HCT116 (cell line): ENCODE measurements around the gene TCEA2. TPM values are rescaled to one million over a fixed set of nuclear protein-coding genes. Genes with fewer than 3 reads are reported as not detected.

ENCODE experiments used
- ATAC-seq: fragments of 200-7000 bp; cut with Tn5 transposase; 2 replicates; pipeline ENCODE4 v1.9.1; 2020; ENCODE audit warnings: mild to moderate bottlenecking, moderate library complexity
- BruUV-seq: library from RNA; stranded (reverse); fragments of 400-500 nt; replicated peaks from 2 replicates; lab custom pipeline; 2021; lab: Mats Ljungman, UMichigan
- CTCF ChIA-PET: fragments of 300-600 bp; sonication (Branson Sonifier 250); formaldehyde crosslinking; loops from one replicate; lab custom pipeline; 2021; ENCODE audit warnings: antibody characterized with exemption; lab: Charles Lee
- POLR2A ChIA-PET: fragments of 300-600, 350-600 bp; sonication (Branson Sonifier 250); formaldehyde crosslinking; loops from one replicate; lab custom pipeline; 2021; ENCODE audit warnings: antibody characterized with exemption; lab: Charles Lee
- RAD21 ChIA-PET, 2 experiments: fragments of 300-600 bp; sonication (Branson Sonifier 250); formaldehyde crosslinking; loops; one replicate each; lab custom pipeline; 2023; ENCODE audit warnings: low total read pairs in 2 of 2; ENCODE audit not compliant: uncharacterized antibody in 2 of 2, unreplicated experiment in 2 of 2, low non-redundant PET in 1 of 2; lab: Charles Lee
- DNase-seq: peaks from one replicate; pipeline ENCODE4 v3.0.0-alpha.2; 2010; ENCODE audit warnings: low read depth, low spot score
- H2AFZ ChIP-seq: fragments of 200-600 bp; shearing (Covaris generic), sonication (generic); 2 replicates; pipeline ENCODE4 v1.6.1; 2017; ENCODE audit warnings: low read depth, mixed run types, mixed read lengths, antibody characterized with exemption, low read length; ENCODE audit not compliant: poor library complexity, severe bottlenecking
- H3K27ac ChIP-seq: 2 replicates; pipeline ENCODE4 v1.5.1; 2012; ENCODE audit warnings: low read depth, low read length
- H3K27me3 ChIP-seq: fragments of 200-600 bp; sonication (generic); 2 replicates; pipeline ENCODE4 v1.6.1; 2016; ENCODE audit warnings: mixed run types, low read length, mixed read lengths; ENCODE audit not compliant: insufficient read depth
- H3K36me3 ChIP-seq, 2 experiments: fragments of 200-500 bp in 1 of 2; fragments of 200-600 bp in 1 of 2; sonication (Bioruptor generic) in 1 of 2; sonication (generic) in 1 of 2; 2 replicates each; pipeline versions ENCODE4 v1.5.1 to v1.6.1; 2014 to 2016; ENCODE audit warnings: low read length in 2 of 2, inconsistent platforms in 1 of 2, mixed read lengths in 1 of 2, mixed run types in 1 of 2; ENCODE audit not compliant: insufficient read depth in 2 of 2, control insufficient read depth in 1 of 2
- H3K4me1 ChIP-seq, 2 experiments: fragments of 200-600 bp in 1 of 2; sonication (generic) in 1 of 2; 2 replicates each; pipeline versions ENCODE4 v1.5.1 to v1.6.1; 2012 to 2017; ENCODE audit warnings: low read length in 2 of 2, inconsistent platforms in 1 of 2, mild to moderate bottlenecking in 1 of 2, mixed read lengths in 1 of 2, mixed run types in 1 of 2, moderate library complexity in 1 of 2; ENCODE audit not compliant: insufficient read depth in 2 of 2, control insufficient read depth in 1 of 2
- H3K4me2 ChIP-seq: fragments of 200-600 bp; sonication (generic); 2 replicates; pipeline ENCODE4 v1.6.1; 2017; ENCODE audit warnings: mixed run types, low read length, mixed read lengths
- H3K4me3 ChIP-seq, 2 experiments: fragments of 200-600 bp in 1 of 2; sonication (generic) in 1 of 2; replicated peaks in 1 of 2; 2 replicates each; pipeline ENCODE4 v1.5.1; 2011 to 2016; ENCODE audit warnings: low read length in 2 of 2, control low read depth in 1 of 2, low read depth in 1 of 2, mild to moderate bottlenecking in 1 of 2, mixed read lengths in 1 of 2, mixed run types in 1 of 2
- H3K79me2 ChIP-seq: fragments of 200-600 bp; sonication (generic); 2 replicates; pipeline ENCODE4 v1.6.1; 2017; ENCODE audit warnings: mild to moderate bottlenecking, mixed run types, low read length, moderate library complexity, mixed read lengths; ENCODE audit not compliant: insufficient read depth
- H3K9ac ChIP-seq: fragments of 200-600 bp; sonication (generic); 2 replicates; pipeline ENCODE4 v1.6.1; 2016; ENCODE audit warnings: low read length, mixed read lengths
- H3K9me2 ChIP-seq: fragments of 200-600 bp; sonication (generic), shearing (Covaris generic); 2 replicates; pipeline ENCODE4 v1.6.1; 2017; ENCODE audit warnings: mixed run types, mild to moderate bottlenecking, moderate library complexity; ENCODE audit not compliant: insufficient read depth
- H3K9me3 ChIP-seq, 2 experiments: fragments of 200-500 bp in 1 of 2; fragments of 200-600 bp in 1 of 2; sonication (Bioruptor generic) in 1 of 2; sonication (generic) in 1 of 2; 2 replicates each; pipeline ENCODE4 v1.6.1; 2014 to 2017; ENCODE audit warnings: low read length in 2 of 2, mixed read lengths in 2 of 2, inconsistent platforms in 1 of 2, low read depth in 1 of 2, mild to moderate bottlenecking in 1 of 2, mixed run types in 1 of 2, moderate library complexity in 1 of 2; ENCODE audit not compliant: control insufficient read depth in 1 of 2, insufficient read depth in 1 of 2
- H4K20me1 ChIP-seq: fragments of 200-600 bp; sonication (generic), shearing (Covaris generic); 2 replicates; pipeline ENCODE4 v1.6.1; 2017; ENCODE audit warnings: mixed run types, mild to moderate bottlenecking, moderate library complexity; ENCODE audit not compliant: insufficient read depth
- ATF3 ChIP-seq: IDR thresholded peaks from 2 replicates; pipeline ENCODE4 v1.6.1; 2012
- CBX3 ChIP-seq: IDR thresholded peaks from 2 replicates; pipeline ENCODE4 v1.6.1; 2012; ENCODE audit warnings: low read depth
- CEBPB ChIP-seq: IDR thresholded peaks from 2 replicates; pipeline ENCODE4 v1.6.1; 2012; ENCODE audit warnings: low read depth
- CTCF ChIP-seq, 3 experiments: fragments of 200-600 bp in 1 of 3; sonication (generic) in 1 of 3; IDR thresholded peaks in 2 of 3; conservative IDR thresholded peaks in 1 of 3; 2 replicates each; pipeline ENCODE4 v1.5.1; 2012 to 2017; ENCODE audit warnings: low read depth in 2 of 3, low read length in 2 of 3, antibody characterized with exemption in 1 of 3, borderline replicate concordance in 1 of 3, control low read depth in 1 of 3, mild to moderate bottlenecking in 1 of 3, mixed read lengths in 1 of 3, mixed run types in 1 of 3, moderate library complexity in 1 of 3; ENCODE audit not compliant: insufficient read depth in 1 of 3
- EGR1 ChIP-seq: IDR thresholded peaks from 2 replicates; pipeline ENCODE4 v1.6.1; 2012; ENCODE audit warnings: low read depth
- ELF1 ChIP-seq: IDR thresholded peaks from 2 replicates; pipeline ENCODE4 v1.6.1; 2012; ENCODE audit warnings: low read depth, borderline replicate concordance
- FOSL1 ChIP-seq: IDR thresholded peaks from 2 replicates; pipeline ENCODE4 v1.6.1; 2012; ENCODE audit warnings: low read depth
- JUND ChIP-seq: IDR thresholded peaks from 2 replicates; pipeline ENCODE4 v1.6.1; 2012
- POLR2A ChIP-seq: IDR thresholded peaks from 2 replicates; pipeline ENCODE4 v1.7.0; 2011; ENCODE audit warnings: borderline replicate concordance; ENCODE audit not compliant: insufficient read depth, insufficient read length; ENCODE audit errors: extremely low read depth
- POLR2AphosphoS5 ChIP-seq: IDR thresholded peaks from 2 replicates; pipeline ENCODE4 v1.6.1; 2011; ENCODE audit warnings: mild to moderate bottlenecking, low read depth, low read length, moderate library complexity
- RAD21 ChIP-seq: IDR thresholded peaks from 2 replicates; pipeline ENCODE4 v1.6.1; 2012; ENCODE audit warnings: low read depth, mild to moderate bottlenecking
- REST ChIP-seq: IDR thresholded peaks from 2 replicates; pipeline ENCODE4 v1.6.1; 2012; ENCODE audit warnings: low read depth
- SIN3A ChIP-seq: IDR thresholded peaks from 2 replicates; pipeline ENCODE4 v1.6.1; 2012; ENCODE audit warnings: low read depth
- SRF ChIP-seq: IDR thresholded peaks from 2 replicates; pipeline ENCODE4 v1.6.1; 2012; ENCODE audit warnings: low read depth
- TCF7L2 ChIP-seq: IDR thresholded peaks from 2 replicates; pipeline ENCODE4 v1.7.0; 2011; ENCODE audit warnings: borderline replicate concordance, inconsistent platforms; ENCODE audit not compliant: insufficient read depth, insufficient read length; ENCODE audit errors: extremely low read depth
- YY1 ChIP-seq: IDR thresholded peaks from 2 replicates; pipeline ENCODE4 v1.6.1; 2011; ENCODE audit warnings: low read length, low read depth, moderate library complexity, mild to moderate bottlenecking; ENCODE audit not compliant: insufficient replicate concordance; ENCODE audit errors: extremely low read depth
- ZBTB33 ChIP-seq: IDR thresholded peaks from 2 replicates; pipeline ENCODE4 v1.6.1; 2011; ENCODE audit warnings: mild to moderate bottlenecking, low read length, moderate library complexity; ENCODE audit not compliant: insufficient replicate concordance; ENCODE audit errors: extremely low read depth
- ZNF274 ChIP-seq: fragments of 200-500 bp; sonication (Bioruptor generic); IDR thresholded peaks from 2 replicates; pipeline ENCODE4 v1.6.1; 2014; ENCODE audit warnings: mild to moderate bottlenecking, low read depth, low read length, inconsistent platforms
- intact Hi-C: fragments of 100-400 bp; cut with micrococcal nuclease; formaldehyde crosslinking; loops from 2 replicates; pipeline ENCODE4 v1.10.0; 2022
- total RNA-seq: library from RNA; stranded (reverse); gene quantifications from one replicate; pipeline ENCODE4 v1.2.1, GENCODE V29; 2021; ENCODE audit not compliant: unreplicated experiment

The TCEA2 gene
- total RNA-seq, 1 experiment from 2014 or later, result 29.7 TPM

GRCh38 chr20:64080013-64080812 is 17.2 kb downstream of the TCEA2 start, which contains the start of gene OPRL1:
OPRL1 (plus strand) TSS chr20:64080082; CDS start chr20:64092721, 12,639 bp downstream.
- peaks cover 14 to 21% of the 10 kb centered on the region in 2 experiments for H3K4me1 ChIP-seq
- peak within 1 kb of the TSS; percentile 99 for H3K4me2 ChIP-seq
- intact Hi-C loops, result no loop called here
- H3K27ac ChIP-seq, result peak within 1 kb of the TSS; percentile 67
- ATAC-seq (no peak), DNase-seq (no peak)
- no peaks in the 10 kb centered on the region for H4K20me1 ChIP-seq
- H3K9me2 ChIP-seq, result no peaks in the 10 kb centered on the region
- peaks cover 9% of the 10 kb centered on the region; the same call in 1 of the 2 replicates for H3K79me2 ChIP-seq
- peak within 1 kb of the TSS; percentile 87 for H3K9ac ChIP-seq
- RAD21 ChIA-PET, result no interaction called here
- H3K9me3 ChIP-seq, result no peaks in the 10 kb centered on the region
- H3K4me3 ChIP-seq, result peak within 1 kb of the TSS; percentile 79 to 96
- H3K27me3 ChIP-seq, result no peaks in the 10 kb centered on the region
- POLR2A ChIA-PET, result no interaction called here
- no TSS peak for BruUV-seq
- no peak within 1 kb of the TSS for H2AFZ ChIP-seq
- no peaks in the 10 kb centered on the region for H3K36me3 ChIP-seq
- TF ChIP-seq FOSL1 (no peak), REST (no peak), JUND (no peak), ZNF274 (no peak), EGR1 (no peak), SRF (no peak), CBX3 (no peak), POLR2A (no peak), TCF7L2 (no peak), SIN3A (no peak), POLR2AphosphoS5 (no peak), ZBTB33 (no peak), ELF1 (no peak), CTCF (IDR thresholded peaks at IDR 0.05 in 2 of 3, conservative IDR thresholded peaks at IDR 0.05 in 1 of 3; ENCODE audit: borderline replicate concordance in 1 of 3, insufficient read depth in 1 of 3, low read depth in 2 of 3, low read length in 2 of 3) (no peak), YY1 (no peak), CEBPB (no peak), ATF3 (no peak), RAD21 (no peak)
- CTCF ChIA-PET, result interaction anchor here (1.1 to 1.5 kb wide), 2 partner anchors 12 to 22 kb away, joined by 3 read pairs; no protein-coding TSS in a partner anchor
